HL-60/S4 treated with phorbol 12-myristate 13-acetate at 8.2 ng/mL for 4 days and 3 days (cell line): ENCODE measurements around the gene SLC38A1.
"Not testable (repeated sequence)": the region's sequence is repeated elsewhere in the genome, so short reads cannot be mapped to it uniquely, and the experiment has no call there.

Source experiments
- in situ Hi-C: fragments of 300-500 bp; cut with MboI; formaldehyde crosslinking; loops from 2 replicates; pipeline ENCODE4 v1.15.0; 2022; ENCODE audit warnings: low sequenced_read_pairs

Gene SLC38A1

DNA sequence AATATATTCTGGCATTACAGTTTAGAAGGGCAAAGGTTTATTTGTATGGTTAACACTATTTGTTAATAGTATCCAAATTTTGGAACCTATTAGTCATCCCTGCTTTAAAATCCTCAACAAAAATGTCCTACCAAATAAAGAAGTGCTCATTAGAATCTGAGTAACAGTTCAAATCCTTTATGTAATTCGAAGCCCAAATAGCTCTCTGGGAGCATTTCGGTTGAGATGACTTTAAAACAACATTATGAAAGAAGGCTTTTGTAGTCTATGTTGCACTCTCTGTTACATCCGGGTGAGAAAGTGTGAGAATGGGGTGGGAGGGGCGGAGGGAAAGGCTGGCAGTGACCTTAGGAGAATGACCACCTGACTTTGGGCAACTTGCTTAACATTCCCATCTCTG is 59.7 kb downstream of the SLC38A1 start:
- in situ Hi-C loops = no loop called here

GRCh38 chr12:46208370-46208769 is 60.5 kb downstream of the SLC38A1 start:
- in situ Hi-C loops = no loop called here

- in situ Hi-C loops = no loop called here
Measured at GRCh38 chr12:46207644-46208043, 61.2 kb downstream of the SLC38A1 start.

DNA sequence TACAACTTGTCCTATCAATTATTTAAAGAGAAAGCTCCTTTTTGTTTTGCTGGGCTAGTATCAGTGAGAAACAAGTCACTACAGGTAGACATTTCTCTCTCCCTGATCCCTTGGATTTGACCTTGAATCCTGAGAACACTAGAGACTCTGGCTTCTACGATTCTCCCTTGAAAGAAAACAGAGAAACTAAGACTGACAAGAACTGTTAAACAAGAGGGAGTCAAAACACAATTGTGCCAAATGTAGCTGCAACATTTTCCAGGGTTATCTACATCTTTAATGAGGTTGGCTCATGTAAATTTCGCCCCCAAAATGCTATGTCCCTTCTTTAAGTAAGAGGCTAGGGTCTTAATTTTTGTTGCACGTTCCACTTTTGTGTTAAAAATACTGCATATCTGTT is 62.4 kb downstream of the SLC38A1 start:
- in situ Hi-C loops = no loop called here

DNA sequence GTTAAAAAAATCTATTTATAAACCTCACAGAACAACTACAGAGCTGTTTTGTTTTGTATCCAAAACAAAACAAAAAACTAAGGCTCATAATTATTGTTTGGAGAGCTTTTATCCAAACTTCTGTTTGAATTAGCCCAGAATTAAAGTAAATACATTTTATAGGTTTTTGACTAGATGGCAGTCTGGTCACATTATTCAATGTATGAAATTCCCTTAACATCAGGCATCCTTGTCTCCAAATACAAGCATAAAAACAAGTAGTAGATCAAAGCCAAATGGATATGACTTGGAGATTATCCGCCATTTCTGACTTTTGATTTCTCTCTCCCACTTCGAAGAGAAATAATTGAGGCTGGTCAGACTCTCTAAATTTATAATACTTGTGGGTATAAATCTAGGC is 63.5 kb downstream of the SLC38A1 start:
- in situ Hi-C loops = no loop called here

GRCh38 chr12:46201284-46201789 is 67.5 kb downstream of the SLC38A1 start:
- in situ Hi-C loops = no loop called here

DNA sequence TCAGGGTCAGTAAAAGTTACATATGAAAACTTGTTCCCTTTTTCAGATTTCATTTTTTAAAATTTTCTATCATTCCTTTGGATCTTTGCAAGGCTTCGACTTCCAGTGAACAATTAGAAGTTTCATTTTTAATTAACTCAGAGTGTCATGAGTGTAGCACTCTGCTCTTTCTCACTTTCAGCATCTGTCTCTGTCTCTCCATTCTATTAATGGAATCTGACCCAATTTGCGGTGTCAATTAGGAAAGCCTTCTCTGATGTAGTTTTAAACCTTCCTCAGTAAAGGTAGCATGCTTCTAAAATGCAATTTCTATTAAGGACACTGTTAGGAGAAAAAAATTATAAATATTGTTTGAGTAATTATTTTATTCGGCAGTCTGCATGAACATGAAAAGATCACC is 68.3 kb downstream of the SLC38A1 start:
- in situ Hi-C loops = no loop called here

- in situ Hi-C loops = no loop called here
Measured at GRCh38 chr12:46198913-46199312, 69.9 kb downstream of the SLC38A1 start.

- in situ Hi-C loops = no loop called here
Measured at GRCh38 chr12:46197883-46198282, 71.0 kb downstream of the SLC38A1 start.

- in situ Hi-C loops = not testable (repeated sequence)
Measured at GRCh38 chr12:46190533-46190932, 78.3 kb downstream of the SLC38A1 start.

- in situ Hi-C loops = no loop called here
Measured at GRCh38 chr12:46188170-46188569, 80.7 kb downstream of the SLC38A1 start.

- in situ Hi-C loops = no loop called here
Measured at GRCh38 chr12:46187023-46187422, 81.8 kb downstream of the SLC38A1 start.

DNA sequence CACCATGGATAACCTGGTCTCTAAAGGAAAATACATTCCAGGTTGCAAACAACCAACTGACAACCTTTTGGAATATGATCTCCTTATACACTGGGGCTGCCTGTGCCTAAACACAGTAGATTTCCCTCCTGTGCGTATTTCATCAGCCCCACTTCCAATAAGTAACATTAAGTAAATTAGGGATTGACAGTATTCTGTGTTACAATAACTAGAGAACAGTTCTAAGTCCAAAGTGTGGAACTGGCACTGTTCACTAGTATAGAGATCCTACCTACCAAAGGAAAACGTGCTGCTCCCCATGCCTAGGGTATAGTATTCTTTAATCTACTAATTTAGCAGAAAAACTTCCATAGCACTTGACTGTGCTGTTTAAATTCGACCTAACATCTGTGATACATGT is 82.8 kb downstream of the SLC38A1 start:
- in situ Hi-C loops = no loop called here

GRCh38 chr12:46185686-46186085 is 83.2 kb downstream of the SLC38A1 start:
- in situ Hi-C loops = no loop called here

DNA sequence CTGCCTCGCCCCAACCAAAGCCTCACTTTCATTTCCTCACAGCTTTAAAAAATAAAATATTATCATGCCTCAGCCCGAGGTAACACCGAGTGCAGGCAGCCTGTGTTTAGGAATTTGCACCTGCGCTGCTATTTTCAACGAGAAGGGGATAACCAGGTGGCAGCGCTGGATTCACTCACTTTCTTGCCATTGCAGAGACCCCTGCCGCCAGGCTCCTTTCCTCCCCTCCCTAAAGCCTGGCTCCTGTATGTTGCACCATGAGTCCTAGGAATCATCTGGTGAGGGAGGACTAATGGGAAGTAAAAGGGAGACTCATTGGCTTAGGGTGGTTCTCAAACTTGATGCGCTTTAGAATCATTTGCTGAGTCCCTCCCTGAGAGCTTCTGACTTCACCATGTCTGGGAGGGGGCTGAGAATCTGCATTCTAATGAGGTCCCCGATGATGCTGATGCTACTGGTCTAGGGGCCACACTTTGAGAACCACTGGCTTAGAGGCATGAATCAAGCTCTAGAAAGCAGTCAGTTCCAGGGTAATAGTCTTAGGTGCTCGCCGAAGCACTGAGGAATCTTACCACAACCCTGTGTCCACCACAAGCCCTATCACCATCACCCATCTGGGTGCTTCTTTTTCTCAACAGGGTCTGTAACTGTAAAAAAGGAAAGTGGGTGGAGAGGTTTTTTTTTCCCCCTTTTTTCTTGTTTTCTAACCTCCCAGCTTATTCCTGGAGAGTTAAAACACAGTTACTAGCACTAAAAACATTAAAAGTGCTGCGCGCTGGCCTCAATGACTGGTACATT is 83.8 kb downstream of the SLC38A1 start:
- in situ Hi-C loops = no loop called here

DNA sequence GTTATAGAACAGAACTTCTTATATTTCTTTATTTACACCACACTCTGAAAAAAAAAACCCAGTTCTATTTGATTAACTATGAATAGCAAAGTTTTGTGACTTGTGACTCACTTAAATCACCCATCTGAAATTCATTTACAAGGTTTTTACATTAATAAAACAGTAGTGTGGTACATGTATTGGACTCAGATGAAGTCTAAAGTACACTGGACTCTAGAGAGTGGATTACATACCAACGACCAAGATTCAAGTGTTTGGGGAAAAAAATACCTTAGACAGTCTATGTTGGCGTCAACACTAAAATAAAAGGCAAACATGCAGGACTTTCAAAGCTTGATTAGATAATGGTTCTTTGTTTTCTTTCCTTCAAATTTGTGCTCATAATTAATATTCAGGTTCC is 85.7 kb downstream of the SLC38A1 start:
- in situ Hi-C loops = no loop called here

- in situ Hi-C loops = no loop called here
Measured at GRCh38 chr12:46181465-46181864, 87.4 kb downstream of the SLC38A1 start.

DNA sequence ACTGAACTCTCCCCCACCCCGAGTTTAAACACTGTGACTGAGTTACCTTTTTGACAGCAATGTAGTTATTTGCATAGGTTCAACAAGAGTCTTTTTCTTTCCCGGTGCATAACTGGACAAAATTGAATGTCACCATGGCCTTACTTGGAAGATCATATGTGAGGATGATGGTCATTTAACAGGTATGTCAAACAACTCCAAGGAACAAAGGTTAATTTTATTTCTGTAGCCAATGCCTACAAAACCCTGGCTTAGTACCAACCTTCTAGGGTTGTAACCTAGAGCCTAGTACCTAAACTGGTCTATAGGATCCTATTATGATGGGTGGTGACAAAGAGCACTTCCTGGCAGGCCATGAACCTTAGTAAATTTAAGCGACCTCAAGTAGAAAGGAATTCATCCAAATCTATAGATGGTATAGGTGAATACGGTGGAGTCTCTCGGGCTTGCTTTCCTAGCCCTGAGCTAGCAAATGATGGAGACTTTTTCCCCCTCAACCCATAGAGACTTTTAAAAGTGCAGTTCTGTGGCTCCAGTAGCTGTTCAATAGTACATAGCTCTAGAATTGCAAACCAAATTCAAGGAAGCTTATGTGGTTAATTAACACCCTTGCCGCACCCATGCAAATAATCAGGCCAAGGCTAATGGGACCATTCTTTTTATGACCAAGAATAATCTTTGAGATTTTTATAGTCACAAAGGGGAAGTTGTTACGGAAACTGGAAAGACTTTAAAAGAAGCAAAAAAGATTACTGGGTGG is 89.0 kb downstream of the SLC38A1 start:
- in situ Hi-C loops = no loop called here

- in situ Hi-C loops = no loop called here
Measured at GRCh38 chr12:46177837-46178608, 90.8 kb downstream of the SLC38A1 start.

GRCh38 chr12:46177025-46177424 is 91.8 kb downstream of the SLC38A1 start:
- in situ Hi-C loops = no loop called here

DNA sequence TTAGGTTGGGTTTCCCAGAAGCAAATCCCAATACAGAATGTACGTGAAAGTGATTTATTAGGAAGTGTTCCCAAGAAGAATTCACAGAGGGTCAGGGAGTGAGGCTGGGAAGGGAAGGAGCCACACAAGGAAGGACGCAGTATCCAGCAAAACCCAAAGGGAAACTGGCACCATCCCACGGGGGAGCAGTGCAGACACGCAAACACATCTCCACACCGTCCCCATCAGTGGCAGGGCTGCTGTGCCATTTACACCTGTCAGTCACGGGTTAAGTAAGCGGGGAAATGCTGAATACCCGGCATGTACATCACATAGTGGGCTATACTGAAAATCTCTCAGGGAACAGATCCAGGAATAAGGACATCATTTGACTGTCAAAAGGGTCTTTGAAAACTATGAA is 93.9 kb downstream of the SLC38A1 start:
- in situ Hi-C loops = no loop called here
